Measurements from ENCODE around the gene PPARG.

PPARG gene

GRCh38 chr3:12405432-12406272, 116.8 kb downstream of the PPARG start:
- no peak overlapping the region for H3K27ac ChIP-seq
- no peaks in the 10 kb centered on the region for H3K4me1 ChIP-seq
- no peak overlapping the region for H2AFZ ChIP-seq
- no peaks in the 10 kb centered on the region for H3K27me3 ChIP-seq (ENCODE audit: control insufficient read depth, insufficient read depth, low read length)
- no peaks in the 10 kb centered on the region for H3K9me3 ChIP-seq (ENCODE audit: control insufficient read depth, low read length)
- no peak overlapping the region for H3K4me2 ChIP-seq (ENCODE audit: low read length)
- no peak overlapping the region for H3K4me3 ChIP-seq (ENCODE audit: low read depth, low read length)
- H3K79me2 ChIP-seq, result no peaks in the 10 kb centered on the region
- H3K36me3 ChIP-seq (ENCODE audit: control insufficient read depth, insufficient read depth, low read length), result no peaks in the 10 kb centered on the region
- TF ChIP-seq CTCF (IDR thresholded peaks at IDR 0.05), result no peak
- no peak overlapping the region for H3K9ac ChIP-seq

GRCh38 chr3:12408984-12409683, 120.3 kb downstream of the PPARG start:
- H3K4me3 ChIP-seq (ENCODE audit: low read depth, low read length), result no peak overlapping the region
- H3K9me3 ChIP-seq (ENCODE audit: control insufficient read depth, low read length), result no peaks in the 10 kb centered on the region
- H3K27me3 ChIP-seq (ENCODE audit: control insufficient read depth, insufficient read depth, low read length), result no peaks in the 10 kb centered on the region

GRCh38 chr3:12409684-12410596, 121.1 kb downstream of the PPARG start:
- no peak for TF ChIP-seq CTCF (IDR thresholded peaks at IDR 0.05)
- Histone ChIP-seq H3K27ac (no peak overlapping the region), H3K79me2 (no peaks in the 10 kb centered on the region), H3K4me1 (no peaks in the 10 kb centered on the region), H3K9me3 (ENCODE audit: control insufficient read depth, low read length) (no peaks in the 10 kb centered on the region), H3K4me2 (ENCODE audit: low read length) (no peak overlapping the region), H3K36me3 (ENCODE audit: control insufficient read depth, insufficient read depth, low read length) (no peaks in the 10 kb centered on the region), H3K4me3 (ENCODE audit: low read depth, low read length) (no peak overlapping the region), H2AFZ (no peak overlapping the region), H3K27me3 (ENCODE audit: control insufficient read depth, insufficient read depth, low read length) (no peaks in the 10 kb centered on the region), H3K9ac (no peak overlapping the region)

More at GRCh38 chr3:12408984-12409683, 120.3 kb downstream of the PPARG start:
- Histone ChIP-seq H3K4me2 (ENCODE audit: low read length) (no peak overlapping the region), H3K4me1 (no peaks in the 10 kb centered on the region), H3K79me2 (no peaks in the 10 kb centered on the region), H3K9ac (no peak overlapping the region), H3K27ac (no peak overlapping the region), H2AFZ (no peak overlapping the region), H3K36me3 (ENCODE audit: control insufficient read depth, insufficient read depth, low read length) (no peaks in the 10 kb centered on the region)
- TF ChIP-seq CTCF (IDR thresholded peaks at IDR 0.05), result no peak

- no peak for TF ChIP-seq CTCF (IDR thresholded peaks at IDR 0.05)
- no peak overlapping the region for H2AFZ ChIP-seq
- no peaks in the 10 kb centered on the region for H3K79me2 ChIP-seq
- no peaks in the 10 kb centered on the region for H3K4me1 ChIP-seq
- H3K36me3 ChIP-seq (ENCODE audit: control insufficient read depth, insufficient read depth, low read length), result no peaks in the 10 kb centered on the region
- no peaks in the 10 kb centered on the region for H3K9me3 ChIP-seq (ENCODE audit: control insufficient read depth, low read length)
- H3K27ac ChIP-seq, result no peak overlapping the region
- H3K27me3 ChIP-seq (ENCODE audit: control insufficient read depth, insufficient read depth, low read length), result no peaks in the 10 kb centered on the region
- H3K4me3 ChIP-seq (ENCODE audit: low read depth, low read length), result no peak overlapping the region
- no peak overlapping the region for H3K9ac ChIP-seq
- H3K4me2 ChIP-seq (ENCODE audit: low read length), result no peak overlapping the region
These were observed 124.9 kb downstream of the PPARG start for GRCh38 chr3:12413721-12414255.
